ENCODE measurements around the gene USHBP1.

DNA sequence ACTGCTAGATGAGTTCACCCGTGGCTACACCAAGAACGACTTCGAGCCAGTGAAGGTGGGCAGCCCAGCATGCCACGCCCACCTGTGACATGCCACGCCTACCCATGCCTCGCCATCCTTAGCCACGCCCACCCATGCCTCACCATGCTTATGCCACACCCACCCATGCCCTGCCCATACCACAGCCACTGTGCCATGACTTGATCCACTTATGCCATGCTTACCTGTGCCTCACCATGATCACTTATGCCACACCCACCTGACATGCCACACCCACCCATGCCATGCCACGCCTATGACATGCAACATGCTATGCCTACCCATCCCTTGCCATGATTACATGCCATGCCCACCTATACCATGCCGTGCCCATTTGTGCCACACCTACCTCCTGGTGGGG lies 62.3 kb downstream of the USHBP1 start:
- TF ChIP-seq ZNF709 (CRISPR knock-in tag; IDR thresholded peaks at IDR 0.05) (no peak), CTCF (CRISPR knock-in tag; IDR thresholded peaks at IDR 0.05) (no peak), ESRRA (CRISPR knock-in tag; IDR thresholded peaks at IDR 0.05; ENCODE audit: low read depth) (no peak), ARNTL (CRISPR knock-in tag; IDR thresholded peaks at IDR 0.05) (no peak), ZNF615 (CRISPR knock-in tag; IDR thresholded peaks at IDR 0.05; ENCODE audit: borderline replicate concordance) (no peak), EP300 (IDR thresholded peaks at IDR 0.05; ENCODE audit: low read depth in 2 of 2, low read length in 2 of 2) (no peak), EP300 (CRISPR knock-in tag; IDR thresholded peaks at IDR 0.05; ENCODE audit: borderline replicate concordance) (no peak), FOXA1 (IDR thresholded peaks at IDR 0.05) (no peak), FOXA1 (CRISPR knock-in tag; IDR thresholded peaks at IDR 0.05) (no peak), ETV5 (CRISPR knock-in tag; IDR thresholded peaks at IDR 0.05; ENCODE audit: borderline replicate concordance) (no peak), CREB1 (IDR thresholded peaks at IDR 0.05) (no peak), CREB1 (CRISPR knock-in tag; IDR thresholded peaks at IDR 0.05) (no peak), FLYWCH1 (CRISPR knock-in tag; IDR thresholded peaks at IDR 0.05) (no peak), ZNF589 (CRISPR knock-in tag; conservative IDR thresholded peaks at IDR 0.05) (no peak), ZSCAN25 (CRISPR knock-in tag; IDR thresholded peaks at IDR 0.05) (no peak), POLR2A (IDR thresholded peaks at IDR 0.05; ENCODE audit: insufficient read depth in 1 of 2, low read depth in 2 of 2, low read length in 2 of 2) (no peak)

All from HepG2 (cell line).